Measurements from ENCODE around the gene TM9SF1.
A peak's percentile ranks its signal among the peaks of the same experiment; 100 is the strongest.

TM9SF1 gene

GRCh38 chr14:24195186-24196070 is at the start of gene TM9SF1:
TM9SF1 (minus strand) TSS chr14:24195441; CDS start chr14:24195019, 422 bp downstream.
- DNase-seq (ENCODE audit: low spot score) = peak; percentile 95

GRCh38 chr14:24243336-24243836 is 48.1 kb upstream of the TM9SF1 start:
- DNase-seq (ENCODE audit: low spot score) = no peak

- peak; percentile 97 for DNase-seq (ENCODE audit: low spot score)
Observed at GRCh38 chr14:24241829-24242443, 46.7 kb upstream of the TM9SF1 start.

GRCh38 chr14:24240110-24240918 is 45.1 kb upstream of the TM9SF1 start:
- DNase-seq (ENCODE audit: low spot score) = no peak

- no peak for DNase-seq (ENCODE audit: low spot score)
Observed at GRCh38 chr14:24238527-24239037, 43.3 kb upstream of the TM9SF1 start.

GRCh38 chr14:24238123-24238522 is 42.9 kb upstream of the TM9SF1 start:
- no peak for DNase-seq (ENCODE audit: low spot score)

- no peak for DNase-seq (ENCODE audit: low spot score)
Observed at GRCh38 chr14:24237463-24237955, 42.3 kb upstream of the TM9SF1 start.

GRCh38 chr14:24236689-24237462 is 41.6 kb upstream of the TM9SF1 start:
- DNase-seq (ENCODE audit: low spot score) = no peak

- no peak for DNase-seq (ENCODE audit: low spot score)
Observed at GRCh38 chr14:24235804-24236688, 40.8 kb upstream of the TM9SF1 start.

GRCh38 chr14:24234095-24235005 is 39.1 kb upstream of the TM9SF1 start:
- no peak for DNase-seq (ENCODE audit: low spot score)

GRCh38 chr14:24233538-24233866 is 38.3 kb upstream of the TM9SF1 start:
- DNase-seq (ENCODE audit: low spot score) = no peak

- DNase-seq (ENCODE audit: low spot score) = peak; percentile 44
Observed at GRCh38 chr14:24232645-24233537, 37.6 kb upstream of the TM9SF1 start, which contains the start of gene GMPR2. GMPR2 (plus strand) TSS chr14:24232929; CDS start chr14:24233254, 325 bp downstream.

- DNase-seq (ENCODE audit: low spot score) = peak; percentile 89
Observed at GRCh38 chr14:24232121-24232644, 36.9 kb upstream of the TM9SF1 start, which contains the start of gene NEDD8. NEDD8 (minus strand) TSS chr14:24232367; CDS start chr14:24232267, 100 bp downstream.

- no peak for DNase-seq (ENCODE audit: low spot score)
Observed at GRCh38 chr14:24231263-24232120, 36.3 kb upstream of the TM9SF1 start.

- no peak for DNase-seq (ENCODE audit: low spot score)
Observed at GRCh38 chr14:24228902-24229301, 33.7 kb upstream of the TM9SF1 start.

- no peak for DNase-seq (ENCODE audit: low spot score)
Observed at GRCh38 chr14:24226473-24226872, 31.2 kb upstream of the TM9SF1 start.

All from hepatic stellate cell (primary cell).